ENCODE results near the gene DNAL4. TPM values are rescaled to one million over a fixed set of nuclear protein-coding genes. Genes with fewer than 3 reads are reported as not detected.

Gene DNAL4
- total and polyA plus RNA-seq, 12 donors: 7.7 to 11.7 (median 9.9) TPM

- intact Hi-C loops (cut with DNase I): no loop called here
- 80 to 81% methylated on average over 3 of the region's 3 CpGs for WGBS, 2 donors
- no peak for DNase-seq
These were observed 39.1 kb upstream of the DNAL4 start for GRCh38 chr22:38833061-38833460.

GRCh38 chr22:38832005-38832978 lies 38.3 kb upstream of the DNAL4 start:
- no peak for ATAC-seq
- Histone ChIP-seq H3K27me3 (no peaks in the 10 kb centered on the region), H3K4me1 (no peaks in the 10 kb centered on the region), H3K36me3 (peaks cover 0 to 3% (median 0%) of the 10 kb centered on the region in 9 donors), H3K4me3 (no peak overlapping the region), H3K9me3 (peaks cover 0 to 3% (median 0%) of the 10 kb centered on the region in 11 donors), H3K27ac (no peak overlapping the region)
- TF ChIP-seq CTCF (IDR thresholded peaks at IDR 0.05): no peak
- intact Hi-C loops (cut with DNase I): no loop called here
- WGBS, 2 donors: 81 to 82% methylated on average over 30 of the region's 30 CpGs
- DNase-seq: no peak

More at GRCh38 chr22:38833061-38833460, 39.1 kb upstream of the DNAL4 start:
- Histone ChIP-seq H3K4me1 (no peaks in the 10 kb centered on the region), H3K9me3 (peaks cover 0 to 3% (median 0%) of the 10 kb centered on the region in 11 donors), H3K4me3 (no peak overlapping the region), H3K27ac (no peak overlapping the region), H3K27me3 (no peaks in the 10 kb centered on the region), H3K36me3 (no peaks in the 10 kb centered on the region)
- no peak for TF ChIP-seq CTCF (IDR thresholded peaks at IDR 0.05)
- ATAC-seq: no peak

- Histone ChIP-seq H3K27ac (no peak overlapping the region), H3K4me1 (no peaks in the 10 kb centered on the region), H3K9me3 (peaks cover 0 to 3% (median 0%) of the 10 kb centered on the region in 11 donors), H3K4me3 (no peak overlapping the region), H3K27me3 (no peaks in the 10 kb centered on the region), H3K36me3 (peaks cover 0 to 3% (median 0%) of the 10 kb centered on the region in 9 donors)
- TF ChIP-seq CTCF (IDR thresholded peaks at IDR 0.05): no peak
- no peak for ATAC-seq
- no peak for DNase-seq
- 91 to 92% methylated on average over 16 of the region's 16 CpGs for WGBS, 2 donors
- intact Hi-C loops (cut with DNase I): no loop called here
These were observed 37.4 kb upstream of the DNAL4 start for GRCh38 chr22:38831166-38831945.

GRCh38 chr22:38830845-38831108 lies 36.8 kb upstream of the DNAL4 start:
- H3K9me3 ChIP-seq: peaks cover 0 to 3% (median 0%) of the 10 kb centered on the region in 11 donors
- no peak for ATAC-seq
- peaks cover 0 to 3% (median 0%) of the 10 kb centered on the region in 9 donors for H3K36me3 ChIP-seq
- no peak for TF ChIP-seq CTCF (IDR thresholded peaks at IDR 0.05)
- WGBS, 2 donors: 74 to 77% methylated on average over 7 of the region's 7 CpGs
- no peak overlapping the region for H3K27ac ChIP-seq
- intact Hi-C loops (cut with DNase I): no loop called here
- H3K4me3 ChIP-seq: no peak overlapping the region
- DNase-seq: no peak
- no peaks in the 10 kb centered on the region for H3K27me3 ChIP-seq
- H3K4me1 ChIP-seq: no peaks in the 10 kb centered on the region
